Measurements from ENCODE around the gene NAPB.

The NAPB gene

DNA sequence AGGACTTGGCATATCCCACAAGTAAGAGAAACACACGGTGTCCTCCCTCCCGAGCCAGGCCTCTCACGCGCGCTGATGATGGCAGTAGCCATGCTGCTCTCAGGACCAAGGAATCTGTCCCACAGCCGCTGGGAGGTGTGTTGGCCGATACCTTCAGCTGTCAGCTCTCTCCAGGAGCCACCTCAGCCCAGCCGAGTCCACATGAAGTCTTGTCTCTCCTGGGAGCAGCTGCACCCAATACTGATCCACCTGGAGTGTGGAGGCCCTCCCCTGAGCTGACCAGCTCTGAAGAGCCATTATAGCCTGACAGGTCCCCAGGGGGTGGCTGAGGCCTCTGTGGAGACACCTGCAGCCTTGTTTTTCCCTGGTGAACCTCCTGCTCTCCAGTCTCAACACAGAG lies 94.5 kb downstream of the NAPB start:
- DNase-seq (ENCODE audit: extremely low spot score, insufficient read length, low read depth) (no peak), FAIRE-seq (no peak)

GRCh38 chr20:23325107-23325506 lies 96.2 kb downstream of the NAPB start:
- no peak for DNase-seq (ENCODE audit: extremely low spot score, insufficient read length, low read depth)
- FAIRE-seq: no peak

All from GM18507 (cell line).